Pericardium fibroblast (primary cell): ENCODE measurements around the gene ABHD1. TPM values are rescaled to one million over a fixed set of nuclear protein-coding genes. Genes with fewer than 3 reads are reported as not detected.

Experiments used
- total RNA-seq: library from RNA; depleted of rRNA; stranded (reverse); fragments of >200 nt; gene quantifications from 2 replicates; pipeline ENCODE4 v1.2.3, GENCODE V29; 2015

ABHD1 gene
- total RNA-seq: not detected in 2 replicates

DNA sequence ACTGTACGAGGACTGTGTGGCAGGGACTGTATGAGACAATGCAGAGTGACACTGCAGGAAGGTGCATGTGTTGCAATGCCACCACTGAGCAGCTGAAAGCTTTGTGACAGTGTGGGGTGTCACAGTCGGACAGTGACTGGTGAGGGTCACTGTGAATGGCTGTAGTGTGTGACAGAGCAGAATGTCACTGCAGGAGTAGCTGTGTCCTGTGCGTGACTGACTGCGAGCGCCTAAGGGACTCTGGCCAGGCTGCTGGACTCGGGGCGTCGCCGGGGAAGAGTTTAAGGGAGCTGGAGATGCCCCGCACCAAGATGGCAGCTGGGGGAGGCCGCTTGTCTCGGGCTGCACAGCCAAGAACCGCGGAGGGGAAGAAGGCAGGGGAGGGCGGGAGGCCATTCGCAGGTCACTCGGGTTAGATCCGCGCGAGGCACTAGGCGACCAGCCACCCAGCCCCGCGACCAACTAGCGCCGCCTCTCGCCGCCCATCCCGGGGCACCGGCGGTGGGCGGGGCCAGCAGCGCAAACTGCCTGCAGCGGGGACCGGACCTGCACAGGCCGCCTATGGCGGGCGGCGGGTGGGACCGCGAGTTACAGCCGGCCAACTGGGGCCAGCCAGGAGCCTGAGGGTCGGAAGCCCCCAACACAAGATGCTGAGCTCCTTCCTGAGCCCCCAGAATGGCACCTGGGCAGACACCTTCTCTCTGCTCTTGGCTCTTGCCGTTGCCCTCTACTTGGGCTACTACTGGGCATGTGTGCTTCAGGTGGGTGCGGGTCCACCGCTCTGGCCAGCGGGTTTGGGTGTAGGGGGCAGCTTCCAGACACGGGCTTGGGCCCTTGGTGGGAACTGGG, at the start of gene ABHD1:
TSS of gene ABHD1 (plus strand) at position 514 of the 849 bp plus-strand sequence. CDS start at position 648, 134 bp downstream.

DNA sequence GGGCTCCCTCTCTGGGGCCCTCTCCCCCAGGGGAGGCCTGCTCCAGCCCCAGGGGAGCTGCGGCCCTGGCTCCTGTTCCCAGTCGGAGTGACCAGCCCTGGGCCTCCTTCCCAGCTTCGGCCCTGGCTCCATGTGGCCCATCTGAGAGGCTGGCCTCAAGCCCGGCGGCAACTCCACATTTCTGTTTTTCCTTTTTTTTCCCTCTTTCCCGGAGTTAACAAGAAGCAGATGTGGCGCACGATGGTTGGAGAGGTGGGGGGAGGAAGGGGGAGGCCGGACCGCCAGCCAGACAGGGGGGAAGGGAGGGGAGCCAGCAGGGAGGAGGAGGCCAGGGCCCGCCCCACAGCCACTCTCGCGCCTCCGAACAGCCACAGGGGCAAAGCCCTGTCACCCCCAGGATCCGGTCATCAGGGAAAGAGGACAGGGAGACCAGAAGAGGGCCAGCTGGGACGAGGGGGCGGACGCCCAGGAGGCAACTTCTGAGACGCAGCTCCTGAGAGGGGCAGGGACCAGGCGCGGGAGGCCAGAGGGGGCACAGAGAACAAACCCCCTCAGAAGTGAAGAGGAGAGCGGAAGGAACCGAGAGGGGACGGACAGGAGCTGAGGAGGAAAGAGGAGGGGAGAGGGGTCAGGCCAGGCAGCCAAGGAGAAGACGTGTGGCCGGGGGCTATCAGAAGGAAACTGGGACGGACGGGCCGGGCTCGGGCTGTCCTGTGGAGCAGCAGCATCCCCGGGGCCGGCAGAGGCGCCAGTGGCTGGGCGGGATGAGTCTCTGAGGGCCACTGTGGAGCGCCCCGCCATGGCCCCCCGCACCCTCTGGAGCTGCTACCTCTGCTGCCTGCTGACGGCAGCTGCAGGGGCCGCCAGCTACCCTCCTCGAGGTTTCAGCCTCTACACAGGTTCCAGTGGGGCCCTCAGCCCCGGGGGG, 45.1 kb upstream of the ABHD1 start, which contains the start of gene EMILIN1:
TSS of gene EMILIN1 (plus strand) at position 349 of the 928 bp plus-strand sequence. CDS start at position 800, 451 bp downstream.

GRCh38 chr2:27086724-27087593, 36.7 kb upstream of the ABHD1 start, which contains the start of gene KHK:
KHK (plus strand) TSS chr2:27086772; CDS start chr2:27087260, 488 bp downstream.

DNA sequence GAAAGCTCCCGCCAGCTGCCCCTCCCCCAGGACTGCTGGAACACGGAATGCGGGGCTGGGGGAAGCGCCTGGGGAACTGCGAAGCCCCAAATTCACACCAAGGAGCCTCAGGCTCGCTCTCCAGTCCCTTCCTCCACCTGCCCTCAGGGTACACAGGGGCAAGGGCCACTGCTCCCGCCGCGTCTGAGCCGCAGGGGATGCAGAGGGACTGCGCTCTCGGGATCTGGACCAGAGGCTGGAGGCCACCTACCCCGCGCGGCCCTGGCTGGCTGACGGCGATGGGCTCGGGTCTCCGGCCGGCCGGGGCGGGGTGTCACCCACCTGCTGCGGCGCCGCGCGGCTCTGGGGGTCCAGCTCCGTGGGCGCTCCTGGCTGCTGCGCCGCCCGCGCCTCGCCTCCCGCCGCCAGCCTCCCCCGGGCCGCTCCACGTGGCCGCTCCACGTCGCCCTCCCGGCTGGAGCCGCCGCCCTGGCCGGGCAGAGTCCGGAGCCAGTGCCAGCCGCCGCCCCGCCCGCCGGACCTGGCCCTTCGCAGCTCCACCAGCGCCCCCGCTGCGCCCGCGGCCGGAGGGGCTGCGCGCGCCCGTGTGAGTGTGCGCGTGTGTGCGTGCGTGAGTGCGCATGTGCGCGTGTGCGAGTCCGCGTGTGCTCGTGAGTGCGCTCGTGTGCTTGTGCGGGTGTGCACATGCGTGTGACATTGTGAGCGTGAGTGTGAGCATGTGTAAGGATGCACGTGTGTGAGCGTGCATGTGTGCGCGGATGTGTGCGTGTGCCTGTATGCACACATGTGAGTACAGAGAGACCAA, 4.9 kb upstream of the ABHD1 start, which contains the start of gene CGREF1:
TSS of gene CGREF1 (minus strand) at position 604 of the 805 bp plus-strand sequence. CDS start 14,762 bp downstream, outside the sequence.

GRCh38 chr2:27133905-27134780, 10.5 kb downstream of the ABHD1 start, which contains the start of gene PREB:
PREB (minus strand) TSS chr2:27134636; CDS start chr2:27134421, 215 bp downstream.

GRCh38 chr2:27139310-27139709, 15.7 kb downstream of the ABHD1 start, which contains the start of gene PRR30:
PRR30 (minus strand) TSS chr2:27139410; CDS start chr2:27138329, 1,081 bp downstream.

DNA sequence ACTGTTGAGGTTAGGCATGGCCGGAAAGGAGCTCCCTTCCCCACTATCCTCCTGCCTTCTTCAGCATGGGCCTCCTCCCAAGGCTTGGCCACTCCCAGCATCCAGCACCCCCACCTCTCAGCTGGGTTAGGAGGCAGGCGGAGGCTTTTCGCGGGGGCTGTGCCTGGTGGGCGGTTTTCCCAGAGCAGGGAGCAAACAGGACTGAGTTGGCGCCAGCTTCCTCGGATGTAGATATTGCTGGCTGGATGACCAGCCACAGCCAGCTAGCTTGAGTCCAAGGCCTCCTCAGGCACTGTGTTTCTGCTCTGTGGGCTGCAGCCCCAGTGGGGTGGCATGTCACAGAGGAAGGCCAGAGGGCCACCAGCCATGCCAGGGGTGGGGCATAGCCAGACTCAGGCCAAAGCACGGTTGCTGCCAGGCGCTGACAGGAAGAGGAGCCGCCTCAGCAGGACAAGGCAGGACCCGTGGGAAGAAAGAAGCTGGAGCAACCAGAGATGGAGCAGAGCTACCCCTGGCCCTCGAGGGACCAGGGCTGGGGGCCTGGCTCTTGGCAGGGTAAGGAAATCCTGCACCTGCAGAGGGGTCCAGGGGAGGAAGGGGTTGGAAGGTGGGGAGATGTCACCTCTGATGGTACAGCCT, 25.3 kb downstream of the ABHD1 start, which contains the start of gene TCF23:
TSS of gene TCF23 (plus strand) at position 204 of the 639 bp plus-strand sequence. CDS start at position 334, 130 bp downstream.

Other genes with a start within 250 kb of the ABHD1 start
- gene MAPRE3, start 153.2 kb upstream of the ABHD1 start, total RNA-seq: 2.6 and 3.2 TPM in 2 replicates
- 36.8 and 38.7 TPM in 2 replicates for gene TMEM214, start 90.8 kb upstream of the ABHD1 start, total RNA-seq
- gene AGBL5, start 72.1 kb upstream of the ABHD1 start, total RNA-seq: 11.9 and 16.3 TPM in 2 replicates
- gene OST4, start 52.2 kb upstream of the ABHD1 start, total RNA-seq: 432 and 658 TPM in 2 replicates
- gene EMILIN1, start 45.2 kb upstream of the ABHD1 start, total RNA-seq: 242 and 312 TPM in 2 replicates
- gene KHK, start 37.0 kb upstream of the ABHD1 start, total RNA-seq: 0.12 TPM in 1 of 2 replicates, not detected in the other
- gene CGREF1, start 4.7 kb upstream of the ABHD1 start, total RNA-seq: 9.0 and 10.2 TPM in 2 replicates
- gene PREB, start 10.8 kb downstream of the ABHD1 start, total RNA-seq: 40.9 and 59.7 TPM in 2 replicates
- gene PRR30, start 15.6 kb downstream of the ABHD1 start, total RNA-seq: not detected in 2 replicates
- 0.09 TPM in 1 of 2 replicates, not detected in the other for gene TCF23, start 25.2 kb downstream of the ABHD1 start, total RNA-seq
- gene ATRAID, start 88.2 kb downstream of the ABHD1 start, total RNA-seq: 170 and 171 TPM in 2 replicates
- gene SLC5A6, start 88.5 kb downstream of the ABHD1 start, total RNA-seq: 15.8 and 19.3 TPM in 2 replicates
- 31.2 and 41.0 TPM in 2 replicates for gene CAD, start 93.6 kb downstream of the ABHD1 start, total RNA-seq
- gene SLC30A3, start 139.2 kb downstream of the ABHD1 start, total RNA-seq: not detected in 2 replicates
- not detected in 2 replicates for gene DNAJC5G, start 151.6 kb downstream of the ABHD1 start, total RNA-seq
- not detected in 2 replicates for gene TRIM54, start 158.6 kb downstream of the ABHD1 start, total RNA-seq
- gene UCN, start 184.6 kb downstream of the ABHD1 start, total RNA-seq: 0.35 and 2.0 TPM in 2 replicates
- 93.4 and 101 TPM in 2 replicates for gene MPV17, start 199.3 kb downstream of the ABHD1 start, total RNA-seq
- 24.5 and 24.8 TPM in 2 replicates for gene GTF3C2, start 232.9 kb downstream of the ABHD1 start, total RNA-seq
- 27.5 and 28.7 TPM in 2 replicates for gene EIF2B4, start 246.5 kb downstream of the ABHD1 start, total RNA-seq
- 134 and 146 TPM in 2 replicates for gene SNX17, start 246.8 kb downstream of the ABHD1 start, total RNA-seq